Subcutaneous abdominal adipose tissue (tissue), 5 donors: Measurements from ENCODE around the gene ARRB2.

Experiments used
- H3K27ac ChIP-seq: one replicate; pipeline ENCODE4 v1.7.0; 2013; ENCODE audit warnings: low read depth, mild to moderate bottlenecking, inconsistent platforms, low read length, moderate library complexity
- H3K27me3 ChIP-seq, 5 donors: one replicate each; pipeline ENCODE4 v1.7.0; 2013; ENCODE audit warnings: low read length in 5 of 5, inconsistent platforms in 1 of 5; ENCODE audit not compliant: control insufficient read depth in 5 of 5, insufficient read depth in 4 of 5
- H3K36me3 ChIP-seq, 5 donors: one replicate each; pipeline ENCODE4 v1.7.0; 2013; ENCODE audit warnings: low read length in 5 of 5; ENCODE audit not compliant: control insufficient read depth in 5 of 5, insufficient read depth in 5 of 5
- H3K4me1 ChIP-seq, 5 donors: one replicate each; pipeline ENCODE4 v1.7.0; 2013; ENCODE audit warnings: low read length in 5 of 5, mild to moderate bottlenecking in 3 of 5, moderate library complexity in 1 of 5; ENCODE audit not compliant: control insufficient read depth in 5 of 5, insufficient read depth in 5 of 5
- H3K4me3 ChIP-seq, 5 donors: one replicate each; pipeline ENCODE4 v1.7.0; 2013; ENCODE audit warnings: low read length in 5 of 5, low read depth in 1 of 5
- H3K9ac ChIP-seq, 5 donors: one replicate each; pipeline ENCODE4 v1.7.0; 2013; ENCODE audit warnings: low read length in 5 of 5, mild to moderate bottlenecking in 4 of 5, moderate library complexity in 3 of 5
- H3K9me3 ChIP-seq, 5 donors: one replicate each; pipeline ENCODE4 v1.7.0; 2013; ENCODE audit warnings: low read length in 5 of 5; ENCODE audit not compliant: control insufficient read depth in 5 of 5
- donor health status: healthy.
- donor health status: healthy.
- donor health status: healthy.
- donor health status: healthy.
- donor health status: healthy.

The ARRB2 gene

GRCh38 chr17:4738136-4739121, 28.0 kb downstream of the ARRB2 start:
- peak overlapping the region; percentile 23 for H3K27ac ChIP-seq
- H3K4me1 ChIP-seq: peaks cover 0 to 48% (median 19%) of the 10 kb centered on the region in 5 donors
- H3K4me3 ChIP-seq: peak overlapping the region; percentile 54 to 83 (median 73)
- H3K36me3 ChIP-seq: peaks cover 0 to 12% (median 0%) of the 10 kb centered on the region in 5 donors
- peak overlapping the region; percentile 38 to 84 (median 73) for H3K9ac ChIP-seq
- no peaks in the 10 kb centered on the region for H3K9me3 ChIP-seq
- peaks cover 0 to 7% (median 0%) of the 10 kb centered on the region in 5 donors for H3K27me3 ChIP-seq

- Histone ChIP-seq H3K27ac (peak within 1 kb of the TSS; percentile 23), H3K27me3 (peaks cover under 1 to 10% (median 3%) of the 10 kb centered on the region in 5 donors), H3K4me1 (peaks cover 0 to 41% (median 19%) of the 10 kb centered on the region in 5 donors), H3K4me3 (peak within 1 kb of the TSS; percentile 54 to 83 (median 73)), H3K36me3 (peaks cover 0 to 6% (median 0%) of the 10 kb centered on the region in 5 donors), H3K9ac (peak within 1 kb of the TSS; percentile 38 to 84 (median 73)), H3K9me3 (no peaks in the 10 kb centered on the region)
Measured at GRCh38 chr17:4739122-4740024, 28.9 kb downstream of the ARRB2 start, which contains the start of the genes CXCL16 and ZMYND15. CXCL16 (minus strand) TSS chr17:4739928; CDS start chr17:4739339, 589 bp downstream. ZMYND15 (plus strand) TSS chr17:4739833; CDS start chr17:4740549, 716 bp downstream.

GRCh38 chr17:4740025-4740351, 29.6 kb downstream of the ARRB2 start:
- Histone ChIP-seq H3K4me1 (peaks cover 0 to 35% (median 18%) of the 10 kb centered on the region in 5 donors), H3K9ac (peak overlapping the region in 3 of 5 donors; percentile 44 to 72 (median 62))

GRCh38 chr17:4740584-4740983, 30.2 kb downstream of the ARRB2 start:
- Histone ChIP-seq H3K27ac (no peak overlapping the region), H3K27me3 (peaks cover 6 to 21% (median 10%) of the 10 kb centered on the region in 5 donors), H3K9me3 (no peaks in the 10 kb centered on the region), H3K4me1 (peaks cover 0 to 29% (median 19%) of the 10 kb centered on the region in 5 donors), H3K9ac (no peak overlapping the region), H3K4me3 (peak overlapping the region in 1 of 5 donors; percentile 73), H3K36me3 (no peaks in the 10 kb centered on the region)

More at GRCh38 chr17:4740025-4740351, 29.6 kb downstream of the ARRB2 start:
- peaks cover 0 to under 1% (median 0%) of the 10 kb centered on the region in 5 donors for H3K36me3 ChIP-seq
- peak overlapping the region; percentile 15 to 83 (median 73) for H3K4me3 ChIP-seq
- H3K27me3 ChIP-seq: peaks cover 5 to 16% (median 9%) of the 10 kb centered on the region in 5 donors
- H3K9me3 ChIP-seq: no peaks in the 10 kb centered on the region
- no peak overlapping the region for H3K27ac ChIP-seq

GRCh38 chr17:4741544-4741943, 31.1 kb downstream of the ARRB2 start:
- Histone ChIP-seq H3K9me3 (no peaks in the 10 kb centered on the region), H3K27ac (no peak overlapping the region), H3K27me3 (peaks cover 6 to 23% (median 10%) of the 10 kb centered on the region in 5 donors), H3K4me3 (no peak overlapping the region), H3K36me3 (no peaks in the 10 kb centered on the region), H3K4me1 (peaks cover 0 to 24% (median 19%) of the 10 kb centered on the region in 5 donors), H3K9ac (no peak overlapping the region)

GRCh38 chr17:4742133-4742532, 31.7 kb downstream of the ARRB2 start:
- Histone ChIP-seq H3K27ac (no peak overlapping the region), H3K9me3 (no peaks in the 10 kb centered on the region), H3K36me3 (no peaks in the 10 kb centered on the region), H3K4me1 (peaks cover 0 to 20% (median 19%) of the 10 kb centered on the region in 5 donors), H3K27me3 (peaks cover 6 to 23% (median 10%) of the 10 kb centered on the region in 5 donors), H3K4me3 (no peak overlapping the region), H3K9ac (no peak overlapping the region)

GRCh38 chr17:4742629-4743028, 32.2 kb downstream of the ARRB2 start:
- Histone ChIP-seq H3K9ac (no peak overlapping the region), H3K9me3 (no peaks in the 10 kb centered on the region), H3K27me3 (peaks cover 6 to 23% (median 10%) of the 10 kb centered on the region in 5 donors), H3K27ac (no peak overlapping the region), H3K36me3 (no peaks in the 10 kb centered on the region), H3K4me3 (no peak overlapping the region), H3K4me1 (peaks cover 0 to 21% (median 19%) of the 10 kb centered on the region in 5 donors)

- no peaks in the 10 kb centered on the region for H3K9me3 ChIP-seq
- no peak overlapping the region for H3K27ac ChIP-seq
- H3K27me3 ChIP-seq: peaks cover 6 to 23% (median 10%) of the 10 kb centered on the region in 5 donors
- H3K4me1 ChIP-seq: peaks cover 0 to 24% (median 18%) of the 10 kb centered on the region in 5 donors
- H3K9ac ChIP-seq: no peak overlapping the region
- no peaks in the 10 kb centered on the region for H3K36me3 ChIP-seq
- H3K4me3 ChIP-seq: no peak overlapping the region
Measured at GRCh38 chr17:4743216-4743615, 32.8 kb downstream of the ARRB2 start.

GRCh38 chr17:4743898-4744297, 33.5 kb downstream of the ARRB2 start:
- peaks cover 0 to 23% (median 16%) of the 10 kb centered on the region in 5 donors for H3K4me1 ChIP-seq
- H3K9me3 ChIP-seq: no peaks in the 10 kb centered on the region
- no peak overlapping the region for H3K27ac ChIP-seq
- H3K4me3 ChIP-seq: no peak overlapping the region
- no peak overlapping the region for H3K9ac ChIP-seq
- peaks cover 6 to 22% (median 10%) of the 10 kb centered on the region in 5 donors for H3K27me3 ChIP-seq
- no peaks in the 10 kb centered on the region for H3K36me3 ChIP-seq
